DND-41 (cell line): ENCODE results near the gene TYRO3.

Source experiments
- ATAC-seq: fragments of 200-7000 bp; cut with Tn5 transposase; 3 replicates; pipeline ENCODE4 v1.9.1; 2021; ENCODE audit warnings: low read depth; ENCODE audit not compliant: insufficient read depth
- DNase-seq: peaks from one replicate; pipeline ENCODE4 v3.0.0-alpha.2; 2020
- H2AFZ ChIP-seq: 2 replicates; pipeline ENCODE4 v1.6.0; 2012; ENCODE audit warnings: low read depth, low read length
- H3K27ac ChIP-seq: 2 replicates; pipeline ENCODE4 v1.5.1; 2012; ENCODE audit warnings: low read length, inconsistent platforms
- H3K27me3 ChIP-seq: fragments of 200-600 bp; sonication (generic); 2 replicates; pipeline ENCODE4 v1.6.0; 2012; ENCODE audit warnings: low read length, mild to moderate bottlenecking, inconsistent platforms; ENCODE audit not compliant: insufficient read depth, poor library complexity
- H3K36me3 ChIP-seq: 2 replicates; pipeline ENCODE4 v1.5.1; 2012; ENCODE audit warnings: low read length, inconsistent platforms; ENCODE audit not compliant: insufficient read depth
- H3K4me1 ChIP-seq: 2 replicates; pipeline ENCODE4 v1.5.1; 2012; ENCODE audit warnings: mild to moderate bottlenecking, low read length; ENCODE audit not compliant: insufficient read depth
- H3K4me2 ChIP-seq: 2 replicates; pipeline ENCODE4 v1.6.0; 2012; ENCODE audit warnings: mild to moderate bottlenecking, moderate library complexity, low read length, inconsistent platforms; ENCODE audit not compliant: insufficient read depth
- H3K4me3 ChIP-seq, 2 experiments: fragments of 200-600 bp in 1 of 2; shearing (Covaris generic) in 1 of 2; 2 replicates each; pipeline ENCODE4 v1.5.1; 2012 to 2016; ENCODE audit warnings: inconsistent platforms in 2 of 2, low read length in 2 of 2, mild to moderate bottlenecking in 2 of 2, low read depth in 1 of 2, moderate library complexity in 1 of 2
- H3K79me2 ChIP-seq: 2 replicates; pipeline ENCODE4 v1.6.0; 2012; ENCODE audit warnings: low read length, inconsistent platforms; ENCODE audit not compliant: insufficient read depth
- H3K9ac ChIP-seq: 2 replicates; pipeline ENCODE4 v1.6.0; 2012; ENCODE audit warnings: low read depth, mild to moderate bottlenecking, inconsistent platforms, low read length, moderate library complexity
- H3K9me3 ChIP-seq: 2 replicates; pipeline ENCODE4 v1.5.1; 2012; ENCODE audit warnings: low read length, moderate library complexity, mild to moderate bottlenecking, inconsistent platforms; ENCODE audit not compliant: insufficient read depth, severe bottlenecking
- H4K20me1 ChIP-seq: 2 replicates; pipeline ENCODE4 v1.6.0; 2012; ENCODE audit warnings: low read length; ENCODE audit not compliant: insufficient read depth
- EZH2 ChIP-seq: IDR thresholded peaks from 3 replicates; pipeline ENCODE4 v1.6.1; 2012; ENCODE audit warnings: borderline replicate concordance, low read depth, mild to moderate bottlenecking, moderate library complexity, low read length, inconsistent platforms; ENCODE audit not compliant: severe bottlenecking
- TF ChIP-seq, protein P1 (sequence below): IDR thresholded peaks from 2 replicates; pipeline ENCODE4 v1.5.1; 2012; ENCODE audit warnings: borderline replicate concordance, low read length, moderate library complexity, mild to moderate bottlenecking; ENCODE audit not compliant: poor library complexity, severe bottlenecking; ENCODE audit errors: extremely low read depth

TYRO3 gene

DNA sequence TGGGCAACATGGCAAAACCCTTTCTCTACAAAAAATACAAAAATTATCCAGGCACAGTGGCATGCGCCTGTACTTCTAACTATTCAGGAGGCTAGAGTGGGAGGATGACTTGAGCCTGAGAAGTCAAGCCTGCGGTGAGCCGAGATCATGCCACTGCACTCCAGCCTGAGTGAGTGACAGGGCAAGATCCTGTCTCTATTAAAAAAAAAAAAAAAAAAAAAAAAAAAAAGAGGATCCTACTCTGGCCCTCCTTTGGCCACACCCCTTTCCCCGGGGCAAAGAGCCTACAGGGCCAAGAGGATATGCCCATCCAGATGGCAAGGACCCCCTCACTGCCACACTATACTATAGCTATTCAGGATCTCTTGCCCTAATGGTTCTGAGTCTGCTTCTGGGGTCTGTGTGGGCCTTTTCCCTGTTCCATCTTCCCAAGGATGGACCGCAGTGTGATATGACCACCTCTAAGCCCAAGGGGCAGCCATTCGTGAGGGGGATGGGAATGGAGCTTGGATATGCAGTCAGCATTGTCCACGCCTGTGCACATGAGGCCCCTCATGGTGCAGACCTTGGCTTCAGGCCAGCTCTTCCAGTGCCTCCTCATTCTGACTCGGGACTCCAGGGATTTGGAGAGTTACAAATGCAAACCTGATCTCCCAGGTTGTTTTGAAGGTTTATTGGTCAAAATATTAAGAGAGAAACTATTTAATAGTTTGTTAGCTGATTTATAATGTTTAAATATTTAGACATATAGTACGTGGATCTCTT, 7.3 kb downstream of the TYRO3 start:
- no peak for ATAC-seq
- H3K4me2 ChIP-seq: no peak overlapping the region
- no peaks in the 10 kb centered on the region for H3K27me3 ChIP-seq
- no peak overlapping the region for H3K9ac ChIP-seq
- DNase-seq: no peak
- H3K79me2 ChIP-seq: no peaks in the 10 kb centered on the region
- H3K27ac ChIP-seq: no peak overlapping the region
- no peak overlapping the region for H3K4me3 ChIP-seq
- TF ChIP-seq, protein P1, sequence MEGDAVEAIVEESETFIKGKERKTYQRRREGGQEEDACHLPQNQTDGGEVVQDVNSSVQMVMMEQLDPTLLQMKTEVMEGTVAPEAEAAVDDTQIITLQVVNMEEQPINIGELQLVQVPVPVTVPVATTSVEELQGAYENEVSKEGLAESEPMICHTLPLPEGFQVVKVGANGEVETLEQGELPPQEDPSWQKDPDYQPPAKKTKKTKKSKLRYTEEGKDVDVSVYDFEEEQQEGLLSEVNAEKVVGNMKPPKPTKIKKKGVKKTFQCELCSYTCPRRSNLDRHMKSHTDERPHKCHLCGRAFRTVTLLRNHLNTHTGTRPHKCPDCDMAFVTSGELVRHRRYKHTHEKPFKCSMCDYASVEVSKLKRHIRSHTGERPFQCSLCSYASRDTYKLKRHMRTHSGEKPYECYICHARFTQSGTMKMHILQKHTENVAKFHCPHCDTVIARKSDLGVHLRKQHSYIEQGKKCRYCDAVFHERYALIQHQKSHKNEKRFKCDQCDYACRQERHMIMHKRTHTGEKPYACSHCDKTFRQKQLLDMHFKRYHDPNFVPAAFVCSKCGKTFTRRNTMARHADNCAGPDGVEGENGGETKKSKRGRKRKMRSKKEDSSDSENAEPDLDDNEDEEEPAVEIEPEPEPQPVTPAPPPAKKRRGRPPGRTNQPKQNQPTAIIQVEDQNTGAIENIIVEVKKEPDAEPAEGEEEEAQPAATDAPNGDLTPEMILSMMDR: no peak
- no peak for TF ChIP-seq EZH2
- H2AFZ ChIP-seq: no peak overlapping the region
- H3K36me3 ChIP-seq: peaks cover 73% of the 10 kb centered on the region
- 0 out of 2 replicates have a peak, but pooled peaks cover 4% of the 10 kb centered on the region for H3K4me1 ChIP-seq
- H3K9me3 ChIP-seq: no peaks in the 10 kb centered on the region
- H4K20me1 ChIP-seq: no peaks in the 10 kb centered on the region; the same call in 1 of the 2 replicates

DNA sequence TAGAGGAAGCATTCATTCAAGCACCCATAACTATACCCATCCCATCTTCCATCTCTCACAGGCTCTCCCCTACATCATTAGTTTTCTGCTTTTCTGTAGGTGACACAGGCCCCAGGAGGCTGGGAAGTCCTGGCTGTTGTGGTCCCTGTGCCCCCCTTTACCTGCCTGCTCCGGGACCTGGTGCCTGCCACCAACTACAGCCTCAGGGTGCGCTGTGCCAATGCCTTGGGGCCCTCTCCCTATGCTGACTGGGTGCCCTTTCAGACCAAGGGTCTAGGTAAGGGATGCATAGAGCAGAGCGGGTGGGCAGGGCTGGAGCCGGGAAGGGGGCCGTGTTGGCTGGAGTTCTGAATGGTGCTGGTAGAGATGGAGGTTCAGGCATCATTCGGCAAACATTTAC, 8.2 kb downstream of the TYRO3 start:
- ATAC-seq: no peak
- no peak overlapping the region for H3K9ac ChIP-seq
- no peak for DNase-seq
- no peak overlapping the region for H2AFZ ChIP-seq
- H3K9me3 ChIP-seq: no peaks in the 10 kb centered on the region
- no peaks in the 10 kb centered on the region for H3K79me2 ChIP-seq
- no peak overlapping the region for H3K4me2 ChIP-seq
- TF ChIP-seq, protein P1: no peak
- TF ChIP-seq EZH2: no peak
- no peak overlapping the region for H3K4me3 ChIP-seq
- no peaks in the 10 kb centered on the region; the same call in 1 of the 2 replicates for H4K20me1 ChIP-seq
- no peaks in the 10 kb centered on the region for H3K27me3 ChIP-seq
- no peak overlapping the region for H3K27ac ChIP-seq
- H3K36me3 ChIP-seq: peaks cover 74% of the 10 kb centered on the region
- no peaks in the 10 kb centered on the region for H3K4me1 ChIP-seq

DNA sequence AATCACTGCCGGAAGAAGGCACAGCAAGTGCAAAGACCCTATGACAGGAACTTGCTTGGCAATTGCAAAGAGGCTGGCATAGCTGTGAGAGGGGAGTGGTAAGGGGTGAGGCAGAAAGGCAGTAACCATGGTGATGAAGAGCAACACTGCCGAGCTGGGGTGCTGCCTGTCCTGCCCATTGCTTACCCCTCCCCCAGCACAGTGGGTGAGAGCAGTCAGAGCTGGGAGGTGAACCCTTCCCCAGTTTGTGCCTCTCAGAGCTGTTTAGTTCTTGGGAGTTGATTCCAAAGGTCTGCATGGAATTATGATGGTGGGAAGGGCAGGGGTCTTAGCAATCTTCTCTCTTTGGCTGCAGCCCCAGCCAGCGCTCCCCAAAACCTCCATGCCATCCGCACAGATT, 8.8 kb downstream of the TYRO3 start:
- Histone ChIP-seq H3K36me3 (peaks cover 75% of the 10 kb centered on the region), H3K4me2 (no peak overlapping the region), H3K4me3 (no peak overlapping the region), H2AFZ (no peak overlapping the region), H3K27me3 (no peaks in the 10 kb centered on the region), H3K27ac (no peak overlapping the region), H3K79me2 (no peaks in the 10 kb centered on the region), H4K20me1 (no peaks in the 10 kb centered on the region), H3K9ac (no peak overlapping the region), H3K4me1 (no peaks in the 10 kb centered on the region), H3K9me3 (no peaks in the 10 kb centered on the region)
- no peak for ATAC-seq
- TF ChIP-seq EZH2: no peak
- TF ChIP-seq, protein P1: no peak
- DNase-seq: no peak
